Kidney (tissue), 14 donors: ENCODE data around the gene TMEM86B. TPM values are rescaled to one million over a fixed set of nuclear protein-coding genes. Genes with fewer than 3 reads are reported as not detected.
A peak's percentile ranks its signal among the peaks of the same experiment; 100 is the strongest.

Source experiments
- DNase-seq, 5 donors: peaks; one replicate each; pipeline ENCODE4 v3.0.0-alpha.2; 2013 to 2020
- FAIRE-seq: peaks from 2 replicates; lab custom pipeline; 2012; peaks lifted over from hg19 to GRCh38; lab: Jason Lieb, UNC
- H3K27ac ChIP-seq, 2 donors: one replicate each; pipeline ENCODE4 v1.7.0; 2013; ENCODE audit warnings: low read depth in 2 of 2, low read length in 2 of 2, inconsistent platforms in 1 of 2
- H3K27me3 ChIP-seq: one replicate; pipeline ENCODE4 v1.7.1; 2013; ENCODE audit warnings: low read length, inconsistent platforms; ENCODE audit not compliant: control insufficient read depth, insufficient read depth
- H3K36me3 ChIP-seq, 3 donors: one replicate each; pipeline versions ENCODE4 v1.7.0 to v1.7.1; 2013; ENCODE audit warnings: low read length in 3 of 3, control low read depth in 1 of 3, inconsistent platforms in 1 of 3; ENCODE audit not compliant: insufficient read depth in 3 of 3, control insufficient read depth in 2 of 3
- H3K4me1 ChIP-seq, 3 donors: one replicate each; pipeline versions ENCODE4 v1.7.0 to v1.7.1; 2013; ENCODE audit warnings: low read length in 3 of 3, inconsistent platforms in 1 of 3, low read depth in 1 of 3; ENCODE audit not compliant: control insufficient read depth in 2 of 3, insufficient read depth in 2 of 3
- H3K4me3 ChIP-seq, 3 donors: one replicate each; pipeline versions ENCODE4 v1.7.0 to v1.8.1; 2013; ENCODE audit warnings: low read length in 3 of 3, control low read depth in 1 of 3, inconsistent platforms in 1 of 3
- H3K9ac ChIP-seq, 3 donors: one replicate each; pipeline versions ENCODE4 v1.7.0 to v1.7.1; 2013; ENCODE audit warnings: low read length in 3 of 3, control low read depth in 1 of 3, inconsistent platforms in 1 of 3
- H3K9me3 ChIP-seq, 3 donors: one replicate each; pipeline versions ENCODE4 v1.7.0 to v1.7.1; 2013; ENCODE audit warnings: low read length in 3 of 3, control low read depth in 1 of 3, inconsistent platforms in 1 of 3; ENCODE audit not compliant: control insufficient read depth in 2 of 3, insufficient read depth in 1 of 3
- CTCF ChIP-seq: IDR thresholded peaks from 3 replicates; pipeline ENCODE4 v1.5.1; 2012; ENCODE audit warnings: mild to moderate bottlenecking, moderate library complexity, borderline replicate concordance; ENCODE audit not compliant: insufficient read depth; ENCODE audit errors: extremely low read depth
- intact Hi-C: fragments of 100-400 bp; cut with DNase I; formaldehyde crosslinking; loops from one replicate; pipeline ENCODE4 v1.11.1; 2022
- polyA plus RNA-seq: library from polyadenylated mRNA; stranded (reverse); fragments of 350-450 nt; fragmentation: Illumina TruSeq; extraction: RNeasy Lipid Tissue Mini Kit (QIAGEN cat#74804); gene quantifications from one replicate; pipeline ENCODE4 v1.2.3, GENCODE V29; 2014; ENCODE audit warnings: low read depth, low replicate concordance; ENCODE audit not compliant: insufficient read depth
- total RNA-seq: library from RNA; stranded (reverse); fragmentation: NEBNext Ultra II Directional; extraction: Animal tissue kit (Norgen Biotek cat#: 25700); gene quantifications from one replicate; pipeline ENCODE4 v1.2.1, GENCODE V29; 2021
- donor health status: control.
- donor health status: control.
- donor health status: control.
- donor health status: control.
- donor health status: control.
- donor health status: DM: yes; HTN: yes; CAD: no.
- donor health status: Normal renal cell carcinoma (clear cell type).

Gene TMEM86B
- total and polyA plus RNA-seq, 2 donors from 2014 or later: 3.3 to 4.6 TPM

GRCh38 chr19:55242517-55242916, 14.0 kb upstream of the TMEM86B start:
- intact Hi-C loops: no loop called here
- no peak overlapping the region for H3K4me3 ChIP-seq
- H3K36me3 ChIP-seq: peaks cover 0 to 60% (median 47%) of the 10 kb centered on the region in 3 donors
- H3K9ac ChIP-seq: no peak overlapping the region
- H3K9me3 ChIP-seq: no peaks in the 10 kb centered on the region
- no peak overlapping the region for H3K27ac ChIP-seq
- DNase-seq: no peak
- no peak for TF ChIP-seq CTCF
- no peaks in the 10 kb centered on the region for H3K27me3 ChIP-seq
- no peak for FAIRE-seq
- H3K4me1 ChIP-seq: no peaks in the 10 kb centered on the region

- FAIRE-seq (no peak), DNase-seq (peak in 1 of 5 donors; percentile 51)
- Histone ChIP-seq H3K27me3 (no peaks in the 10 kb centered on the region), H3K36me3 (peaks cover 1 to 66% (median 51%) of the 10 kb centered on the region in 3 donors), H3K27ac (no peak overlapping the region), H3K4me1 (no peaks in the 10 kb centered on the region), H3K9ac (no peak overlapping the region), H3K4me3 (no peak overlapping the region), H3K9me3 (no peaks in the 10 kb centered on the region)
- no peak for TF ChIP-seq CTCF
- intact Hi-C loops: no loop called here
These were observed 13.4 kb upstream of the TMEM86B start for GRCh38 chr19:55241935-55242464.

- Histone ChIP-seq H3K9ac (no peak overlapping the region), H3K4me3 (no peak overlapping the region), H3K9me3 (no peaks in the 10 kb centered on the region), H3K27ac (no peak overlapping the region), H3K27me3 (no peaks in the 10 kb centered on the region), H3K36me3 (peaks cover 5 to 71% (median 49%) of the 10 kb centered on the region in 3 donors), H3K4me1 (no peaks in the 10 kb centered on the region)
- FAIRE-seq (no peak), DNase-seq (peak in 1 of 5 donors; percentile 76)
- no peak for TF ChIP-seq CTCF
- intact Hi-C loops: no loop called here
These were observed 12.8 kb upstream of the TMEM86B start for GRCh38 chr19:55241143-55241934.
